Right hindlimb (tissue), 1 donor: ENCODE data around the gene DCLRE1A.

Experiments used
- DNase-seq: peaks from one replicate; pipeline ENCODE4 v3.0.0-alpha.2; 2018

DCLRE1A gene

GRCh38 chr10:113854013-113854760 lies at the start of gene DCLRE1A, which contains the start of gene NHLRC2:
TSS of gene DCLRE1A (minus strand) at chr10:113854082. CDS start at chr10:113853182, 900 bp downstream.
TSS of gene NHLRC2 (plus strand) at chr10:113854661. CDS start at chr10:113854873, 212 bp downstream.
- DNase-seq: peak; percentile 88

GRCh38 chr10:113899952-113900598 lies 46.2 kb upstream of the DCLRE1A start:
- DNase-seq: no peak

GRCh38 chr10:113897693-113898618 lies 44.1 kb upstream of the DCLRE1A start:
- no peak for DNase-seq

GRCh38 chr10:113895018-113895417 lies 41.1 kb upstream of the DCLRE1A start:
- DNase-seq: no peak

GRCh38 chr10:113894581-113894980 lies 40.7 kb upstream of the DCLRE1A start:
- no peak for DNase-seq

- DNase-seq: no peak
These were observed 39.7 kb upstream of the DCLRE1A start for GRCh38 chr10:113893570-113893969.

GRCh38 chr10:113891476-113891875 lies 37.6 kb upstream of the DCLRE1A start:
- DNase-seq: no peak

- DNase-seq: no peak
These were observed 36.9 kb upstream of the DCLRE1A start for GRCh38 chr10:113890769-113891168.

GRCh38 chr10:113889911-113890310 lies 36.0 kb upstream of the DCLRE1A start:
- DNase-seq: no peak

GRCh38 chr10:113882240-113882639 lies 28.4 kb upstream of the DCLRE1A start:
- no peak for DNase-seq

GRCh38 chr10:113880236-113880635 lies 26.4 kb upstream of the DCLRE1A start:
- DNase-seq: no peak

- DNase-seq: no peak
These were observed 25.8 kb upstream of the DCLRE1A start for GRCh38 chr10:113879691-113880090.

- DNase-seq: no peak
These were observed 22.6 kb upstream of the DCLRE1A start for GRCh38 chr10:113876461-113876860.

GRCh38 chr10:113875212-113875611 lies 21.3 kb upstream of the DCLRE1A start:
- no peak for DNase-seq

- no peak for DNase-seq
These were observed 18.5 kb upstream of the DCLRE1A start for GRCh38 chr10:113872139-113873030.

GRCh38 chr10:113869789-113870188 lies 15.9 kb upstream of the DCLRE1A start:
- DNase-seq: no peak

GRCh38 chr10:113867904-113868303 lies 14.0 kb upstream of the DCLRE1A start:
- no peak for DNase-seq

- DNase-seq: no peak
These were observed 12.9 kb upstream of the DCLRE1A start for GRCh38 chr10:113866551-113867394.

- no peak for DNase-seq
These were observed 12.0 kb upstream of the DCLRE1A start for GRCh38 chr10:113865901-113866300.

- no peak for DNase-seq
These were observed 5.4 kb upstream of the DCLRE1A start for GRCh38 chr10:113859261-113859660.

- DNase-seq: no peak
These were observed 4.7 kb upstream of the DCLRE1A start for GRCh38 chr10:113858541-113858940.
